Cardiac muscle cell (in vitro differentiated cells and primary cell): ENCODE results near the gene FA2H. TPM values are rescaled to one million over a fixed set of nuclear protein-coding genes. Genes with fewer than 3 reads are reported as not detected.
"Not testable (repeated sequence)": the region's sequence is repeated elsewhere in the genome, so short reads cannot be mapped to it uniquely, and the experiment has no call there.

Source experiments
- DNase-seq, 2 donors: peaks; one replicate each; pipeline versions ENCODE4 v3.0.0 to v3.0.0-alpha.2; 2010 to 2017; ENCODE audit warnings: low read depth in 1 of 2, low spot score in 1 of 2
- H3K27ac ChIP-seq: fragments of 200-600 bp; sonication (generic); 2 replicates; pipeline ENCODE4 v1.5.1; 2016
- H3K27me3 ChIP-seq: fragments of 200-600 bp; sonication (generic); 2 replicates; pipeline ENCODE4 v1.6.0; 2016; ENCODE audit warnings: control low read depth
- H3K36me3 ChIP-seq: fragments of 200-600 bp; sonication (generic); 2 replicates; pipeline ENCODE4 v1.5.1; 2016; ENCODE audit warnings: control low read depth
- H3K4me1 ChIP-seq: fragments of 200-600 bp; sonication (generic); 2 replicates; pipeline ENCODE4 v1.8.1; 2017; ENCODE audit warnings: low read depth, mild to moderate bottlenecking, mixed run types
- H3K4me3 ChIP-seq: fragments of 200-600 bp; sonication (generic); 2 replicates; pipeline ENCODE4 v1.5.1; 2016; ENCODE audit warnings: mild to moderate bottlenecking
- H3K9me3 ChIP-seq: fragments of 200-600 bp; sonication (generic); 2 replicates; pipeline ENCODE4 v1.5.1; 2017; ENCODE audit warnings: low read depth, mild to moderate bottlenecking, control low read depth
- CTCF ChIP-seq: IDR thresholded peaks from 2 replicates; pipeline ENCODE4 v1.5.1; 2012; ENCODE audit warnings: low read depth, mild to moderate bottlenecking, low read length
- polyA plus RNA-seq: library from polyadenylated mRNA; unstranded; fragments of >200 nt; fragmentation: Nextera tagmentation; extraction: Ambion mirVana; gene quantifications from 2 replicates; pipeline ENCODE4 v1.2.1, GENCODE V29; 2016
- total RNA-seq: library from RNA; depleted of rRNA; stranded (reverse); fragments of >200 nt; gene quantifications from 2 replicates; pipeline ENCODE4 v1.2.3, GENCODE V29; 2016

Gene FA2H
- total and polyA plus RNA-seq, 2 experiments from 2014 or later, result 0.15 to 0.82 TPM

DNA sequence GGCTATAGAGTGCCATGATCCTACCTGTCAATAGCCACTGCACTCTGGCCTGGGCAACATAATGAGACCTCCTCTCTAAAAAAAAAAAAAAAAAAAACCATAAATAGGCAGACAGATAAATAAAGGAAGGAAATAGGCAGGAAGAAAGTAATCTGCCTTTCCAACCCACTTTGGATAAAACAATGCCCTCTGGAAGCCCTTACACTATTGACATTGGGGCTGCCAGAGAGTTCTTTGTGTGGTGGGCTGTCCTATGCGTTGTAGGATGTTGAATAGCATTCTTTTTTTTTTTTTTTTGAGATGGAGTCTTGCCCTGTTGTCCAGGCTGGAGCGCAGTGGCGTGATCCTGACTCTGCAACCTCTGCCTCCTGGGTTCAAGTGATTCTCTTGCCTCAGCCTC lies 100.7 kb downstream of the FA2H start:
- Histone ChIP-seq H3K36me3 (no peaks in the 10 kb centered on the region), H3K27me3 (peaks cover 6% of the 10 kb centered on the region), H3K4me1 (no peaks in the 10 kb centered on the region), H3K9me3 (no peaks in the 10 kb centered on the region), H3K27ac (no peak overlapping the region), H3K4me3 (no peak overlapping the region)
- no peak for DNase-seq
- no peak for TF ChIP-seq CTCF

GRCh38 chr16:74668877-74669276 lies 105.7 kb downstream of the FA2H start:
- not testable (repeated sequence) for H3K9me3 ChIP-seq, DNase-seq, H3K4me1 ChIP-seq, H3K27ac ChIP-seq, H3K27me3 ChIP-seq, H3K36me3 ChIP-seq, H3K4me3 ChIP-seq

DNA sequence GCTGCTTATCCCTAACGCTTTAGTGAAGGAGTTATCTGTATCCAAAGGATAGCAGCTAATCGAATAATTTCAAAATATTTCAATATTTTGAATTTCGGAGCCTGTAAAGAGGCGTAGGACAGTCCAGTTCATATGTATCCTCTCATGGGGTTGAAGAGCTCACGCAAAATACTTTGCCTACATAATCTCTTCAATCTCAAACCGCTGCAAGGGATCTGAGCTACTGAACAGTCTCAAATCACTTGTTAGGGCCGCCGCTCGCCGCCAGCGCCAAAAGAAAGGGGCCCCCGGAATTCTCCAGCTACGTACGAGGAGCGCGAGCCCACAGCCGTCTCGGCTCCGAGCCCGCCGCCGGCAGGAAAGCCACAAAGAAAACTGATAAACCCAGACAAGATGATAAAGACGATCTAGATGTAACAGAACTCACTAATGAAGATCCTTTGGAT lies 107.3 kb downstream of the FA2H start:
- no peak for TF ChIP-seq CTCF
- H3K4me1 ChIP-seq, result no peaks in the 10 kb centered on the region
- peak overlapping the region; percentile 41 for H3K27ac ChIP-seq
- H3K36me3 ChIP-seq, result peaks cover 12% of the 10 kb centered on the region
- peak; percentile 34 to 71 for DNase-seq
- peaks cover 2% of the 10 kb centered on the region for H3K27me3 ChIP-seq
- H3K9me3 ChIP-seq, result no peaks in the 10 kb centered on the region
- peak overlapping the region; percentile 95 for H3K4me3 ChIP-seq

DNA sequence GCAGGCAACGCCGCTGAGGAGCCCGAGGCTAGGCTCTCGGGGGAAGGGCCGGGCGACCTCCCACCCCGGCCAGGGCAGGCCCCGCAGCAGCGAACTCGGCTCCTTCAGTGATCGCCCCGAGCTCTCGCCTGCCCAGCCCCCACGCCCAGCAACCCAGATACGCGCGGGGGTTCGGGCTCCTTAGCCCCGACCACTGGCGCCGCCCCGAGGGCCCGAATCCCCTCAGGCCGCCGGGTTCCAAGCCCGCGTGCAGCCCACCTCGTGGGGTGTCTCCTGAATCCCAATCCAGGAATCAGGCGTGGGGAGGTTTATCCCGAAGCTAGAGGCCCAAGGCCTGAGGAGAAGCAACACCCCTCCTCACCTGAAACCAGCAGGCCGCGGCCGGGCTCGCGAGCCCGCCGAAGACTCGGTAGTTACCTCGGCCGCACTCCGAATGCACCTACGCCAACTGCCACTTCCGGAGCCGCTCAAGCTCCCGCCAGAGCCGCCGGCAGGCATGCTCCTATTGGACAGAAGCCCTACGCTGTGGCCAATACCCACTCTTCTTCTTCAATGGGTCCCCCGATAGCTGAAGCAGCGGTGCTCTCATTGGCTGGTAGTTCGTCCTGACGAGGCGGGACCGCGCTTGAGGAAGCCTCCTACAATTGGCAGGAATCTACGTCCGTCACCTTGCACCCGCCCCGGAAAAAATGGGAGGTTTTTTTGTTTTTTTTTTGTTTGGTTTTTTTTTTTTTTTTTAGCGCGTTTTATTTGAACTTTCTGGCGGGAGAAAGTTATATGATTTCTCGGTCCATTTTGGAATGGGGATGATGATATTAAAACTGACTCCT lies 108.0 kb downstream of the FA2H start, which contains the start of gene RFWD3:
RFWD3 (minus strand) TSS at position 453 of the 830 bp plus-strand sequence. CDS start 5,428 bp downstream, outside the sequence.
- no peak for TF ChIP-seq CTCF
- peak; percentile 99 for DNase-seq
- no peaks in the 10 kb centered on the region for H3K27me3 ChIP-seq
- no peaks in the 10 kb centered on the region for H3K4me1 ChIP-seq
- H3K27ac ChIP-seq, result peak within 1 kb of the TSS; percentile 91
- H3K36me3 ChIP-seq, result peaks cover 12% of the 10 kb centered on the region
- H3K9me3 ChIP-seq, result no peaks in the 10 kb centered on the region
- peak within 1 kb of the TSS; percentile 95 for H3K4me3 ChIP-seq

DNA sequence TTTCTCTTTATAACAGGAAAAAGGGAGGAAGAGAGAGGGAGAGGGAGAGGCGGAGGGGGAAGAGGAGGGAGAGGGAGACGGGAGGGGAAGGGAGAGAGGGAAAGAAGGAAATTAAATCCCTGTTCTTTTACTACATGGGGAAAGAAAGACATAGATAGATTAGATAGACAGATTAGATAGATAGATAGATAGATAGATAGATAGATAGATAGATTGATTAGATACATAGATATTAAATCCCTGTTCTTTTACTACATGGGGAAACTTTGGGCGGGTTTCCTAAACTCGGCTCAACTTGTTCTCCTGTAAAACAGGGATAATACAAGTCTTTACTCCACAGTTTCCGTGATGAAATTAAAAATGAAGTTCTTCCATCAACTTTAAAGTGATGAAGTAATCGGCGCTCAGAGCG lies 108.6 kb downstream of the FA2H start:
- H3K27me3 ChIP-seq, result no peaks in the 10 kb centered on the region
- H3K4me3 ChIP-seq, result peak overlapping the region; percentile 95
- no peak for DNase-seq
- H3K4me1 ChIP-seq, result no peaks in the 10 kb centered on the region
- H3K36me3 ChIP-seq, result peaks cover 15% of the 10 kb centered on the region
- H3K9me3 ChIP-seq, result no peaks in the 10 kb centered on the region
- H3K27ac ChIP-seq, result peak overlapping the region; percentile 91
- no peak for TF ChIP-seq CTCF

Other genes starting within 250 kb of the FA2H start
- gene GLG1, start 167.7 kb downstream of the FA2H start, total RNA-seq, result 136 and 167 TPM in 2 replicates
- gene GLG1, start 167.7 kb downstream of the FA2H start, polyA plus RNA-seq, result 140 and 183 TPM in 2 replicates
- gene RFWD3, start 107.9 kb downstream of the FA2H start, total RNA-seq, result 10.9 and 11.1 TPM in 2 replicates
- gene RFWD3, start 107.9 kb downstream of the FA2H start, polyA plus RNA-seq, result 8.2 and 12.4 TPM in 2 replicates
- 0.18 and 0.32 TPM in 2 replicates for gene MLKL, start 74.0 kb downstream of the FA2H start, total RNA-seq
- not detected in 2 replicates for gene MLKL, start 74.0 kb downstream of the FA2H start, polyA plus RNA-seq
- 26.9 and 51.1 TPM in 2 replicates for gene WDR59, start 210.3 kb upstream of the FA2H start, total RNA-seq
- gene WDR59, start 210.3 kb upstream of the FA2H start, polyA plus RNA-seq, result 46.3 and 58.0 TPM in 2 replicates
- gene ZNRF1, start 224.2 kb upstream of the FA2H start, total RNA-seq, result 43.2 and 58.7 TPM in 2 replicates
- gene ZNRF1, start 224.2 kb upstream of the FA2H start, polyA plus RNA-seq, result 45.3 and 47.7 TPM in 2 replicates